Measurements from ENCODE around the gene ACTL7A. TPM values are rescaled to one million over a fixed set of nuclear protein-coding genes. Genes with fewer than 3 reads are reported as not detected.

The ACTL7A gene
- total and polyA plus RNA-seq, 2 donors (not counting 1 experiment from before 2014, with no cell fraction given): not detected

GRCh38 chr9:108854641-108855528 is 7.2 kb upstream of the ACTL7A start:
- Histone ChIP-seq H3K36me3 (replicated peaks in 1 of 2; ENCODE audit: control extremely low read depth in 1 of 2, control insufficient read depth in 1 of 2, extremely low read depth in 1 of 2, insufficient read depth in 2 of 2, low read length in 1 of 2) (no peaks in the 10 kb centered on the region), H4K20me1 (ENCODE audit: control insufficient read depth, insufficient read depth, low read length, poor library complexity, severe bottlenecking) (no peaks in the 10 kb centered on the region), H3K27me3 (replicated peaks in 1 of 4; ENCODE audit: control extremely low read depth in 1 of 4, control insufficient read depth in 3 of 4, insufficient read depth in 4 of 4, low read length in 3 of 4) (no peaks in the 10 kb centered on the region), H3K9ac (ENCODE audit: low read length) (no peak overlapping the region), H3K9me3 (ENCODE audit: control extremely low read depth in 1 of 3, control insufficient read depth in 2 of 3, insufficient read depth in 1 of 3, low read length in 2 of 3) (no peaks in the 10 kb centered on the region), H3K27ac (ENCODE audit: low read length in 2 of 2) (no peak overlapping the region), H3K79me2 (ENCODE audit: control insufficient read depth, insufficient read depth, low read length) (no peaks in the 10 kb centered on the region), H3K4me2 (replicated peaks; ENCODE audit: low read depth, low read length, poor library complexity, severe bottlenecking) (no peak overlapping the region), H3K4me3 (ENCODE audit: control extremely low read depth in 1 of 5, extremely low read depth in 1 of 5, insufficient read depth in 1 of 5, low read depth in 2 of 5, low read length in 4 of 5) (no peak overlapping the region), H2AFZ (ENCODE audit: insufficient read depth, low read depth, low read length, poor library complexity, severe bottlenecking) (no peak overlapping the region), H3K4me1 (ENCODE audit: control insufficient read depth in 2 of 2, insufficient read depth in 2 of 2, low read length in 2 of 2) (no peaks in the 10 kb centered on the region)
- Mint-ChIP-seq H3K27ac (no peak overlapping the region), H3K4me1 (no peaks in the 10 kb centered on the region), H3K9me3 (ENCODE audit: insufficient read depth) (no peaks in the 10 kb centered on the region), H3K27me3 (peaks cover 9% of the 10 kb centered on the region), H3K4me3 (no peak overlapping the region)
- 96% methylated on average over 59 of the region's 59 CpGs for WGBS (ENCODE audit: insufficient coverage)
- ChIA-PET POLR2A (no interaction called here), CTCF (no interaction called here)
- intact Hi-C loops (cut with micrococcal nuclease): no loop called here
- DNase-seq (no peak), ATAC-seq (ENCODE audit: low read depth) (no peak)
- TF ChIP-seq EZH2 (IDR thresholded peaks at IDR 0.05; ENCODE audit: borderline replicate concordance, insufficient read depth, low read depth, low read length, poor library complexity, severe bottlenecking) (no peak), CTCF (IDR thresholded peaks at IDR 0.05) (no peak)

DNA sequence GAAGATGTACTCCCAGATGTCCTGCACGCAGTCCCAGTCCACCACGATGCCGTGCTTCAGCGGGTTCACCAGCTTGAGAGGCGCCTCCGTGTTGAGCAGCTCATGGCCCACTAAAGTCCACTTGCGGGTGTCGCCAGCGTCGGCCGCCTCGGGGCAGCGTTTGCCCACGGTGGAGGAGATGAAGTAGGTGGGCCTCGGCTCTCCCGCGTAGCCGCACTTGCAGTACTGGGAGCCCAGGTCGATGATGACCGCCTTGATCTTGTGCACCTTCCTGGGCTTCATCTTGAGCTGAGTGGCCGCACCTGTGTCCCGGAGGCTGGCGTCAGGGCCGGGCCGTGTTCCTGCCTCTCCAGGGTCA is 6.6 kb upstream of the ACTL7A start:
- Mint-ChIP-seq H3K27ac (no peak overlapping the region), H3K9me3 (ENCODE audit: insufficient read depth) (no peaks in the 10 kb centered on the region)

More for the DNA sequence above, 6.6 kb upstream of the ACTL7A start:
- no peak for ATAC-seq (ENCODE audit: low read depth)
- Histone ChIP-seq H2AFZ (ENCODE audit: insufficient read depth, low read depth, low read length, poor library complexity, severe bottlenecking) (no peak overlapping the region), H3K36me3 (replicated peaks in 1 of 2; ENCODE audit: control extremely low read depth in 1 of 2, control insufficient read depth in 1 of 2, extremely low read depth in 1 of 2, insufficient read depth in 2 of 2, low read length in 1 of 2) (no peaks in the 10 kb centered on the region), H3K27ac (ENCODE audit: low read length in 2 of 2) (no peak overlapping the region), H3K27me3 (replicated peaks in 1 of 4; ENCODE audit: control extremely low read depth in 1 of 4, control insufficient read depth in 3 of 4, insufficient read depth in 4 of 4, low read length in 3 of 4) (no peaks in the 10 kb centered on the region), H4K20me1 (ENCODE audit: control insufficient read depth, insufficient read depth, low read length, poor library complexity, severe bottlenecking) (no peaks in the 10 kb centered on the region), H3K4me2 (replicated peaks; ENCODE audit: low read depth, low read length, poor library complexity, severe bottlenecking) (no peak overlapping the region), H3K9me3 (ENCODE audit: control extremely low read depth in 1 of 3, control insufficient read depth in 2 of 3, insufficient read depth in 1 of 3, low read length in 2 of 3) (no peaks in the 10 kb centered on the region), H3K9ac (ENCODE audit: low read length) (no peak overlapping the region), H3K79me2 (ENCODE audit: control insufficient read depth, insufficient read depth, low read length) (no peaks in the 10 kb centered on the region), H3K4me3 (ENCODE audit: control extremely low read depth in 1 of 5, extremely low read depth in 1 of 5, insufficient read depth in 1 of 5, low read depth in 2 of 5, low read length in 4 of 5) (no peak overlapping the region), H3K4me1 (ENCODE audit: control insufficient read depth in 2 of 2, insufficient read depth in 2 of 2, low read length in 2 of 2) (no peaks in the 10 kb centered on the region)
- Mint-ChIP-seq H3K27me3 (peaks cover 6% of the 10 kb centered on the region), H3K4me1 (no peaks in the 10 kb centered on the region), H3K4me3 (no peak overlapping the region)
- TF ChIP-seq CTCF (IDR thresholded peaks at IDR 0.05) (no peak), EZH2 (IDR thresholded peaks at IDR 0.05; ENCODE audit: borderline replicate concordance, insufficient read depth, low read depth, low read length, poor library complexity, severe bottlenecking) (no peak)
- POLR2A ChIA-PET: interaction anchor here (0.6 kb wide), 1 partner anchor 267 kb away, joined by 6 read pairs; no protein-coding TSS in a partner anchor
- CTCF ChIA-PET: no interaction called here
- WGBS (ENCODE audit: insufficient coverage): 97% methylated on average over 25 of the region's 25 CpGs
- intact Hi-C loops (cut with micrococcal nuclease): no loop called here
- no peak for DNase-seq

Data from B cell (primary cell).